Measurements from ENCODE around the gene RNASET2. TPM values are rescaled to one million over a fixed set of nuclear protein-coding genes. Genes with fewer than 3 reads are reported as not detected.
"Not testable (repeated sequence)": the region's sequence is repeated elsewhere in the genome, so short reads cannot be mapped to it uniquely, and the experiment has no call there.

RNASET2 gene
- total and polyA plus RNA-seq, 8 donors: 25.2 to 61.4 (median 37.0) TPM

DNA sequence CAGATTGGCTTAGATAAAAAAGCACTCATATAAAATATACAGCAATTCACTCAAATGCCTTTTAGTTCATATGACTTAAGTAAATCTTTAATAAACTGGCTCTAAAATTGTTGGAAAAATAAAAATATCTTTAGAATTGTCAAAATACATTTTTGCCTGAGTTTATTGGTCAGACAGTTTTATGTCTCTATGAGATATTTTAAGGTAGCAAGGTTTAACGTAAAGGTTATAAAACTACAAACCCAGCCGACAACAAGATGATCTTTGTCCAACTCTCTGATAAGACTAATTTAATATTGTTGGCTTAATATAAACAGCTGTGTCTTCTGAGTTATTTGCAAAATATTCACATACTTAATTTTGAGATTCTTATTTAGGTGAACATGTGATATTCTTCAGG is 39.5 kb downstream of the RNASET2 start:
- Histone ChIP-seq H3K4me1 (no peaks in the 10 kb centered on the region), H3K27ac (no peak overlapping the region), H3K36me3 (no peaks in the 10 kb centered on the region), H3K27me3 (no peaks in the 10 kb centered on the region), H3K9me3 (no peaks in the 10 kb centered on the region), H3K4me3 (no peak overlapping the region)
- intact Hi-C loops (cut with DNase I): no loop called here
- TF ChIP-seq, protein P1, sequence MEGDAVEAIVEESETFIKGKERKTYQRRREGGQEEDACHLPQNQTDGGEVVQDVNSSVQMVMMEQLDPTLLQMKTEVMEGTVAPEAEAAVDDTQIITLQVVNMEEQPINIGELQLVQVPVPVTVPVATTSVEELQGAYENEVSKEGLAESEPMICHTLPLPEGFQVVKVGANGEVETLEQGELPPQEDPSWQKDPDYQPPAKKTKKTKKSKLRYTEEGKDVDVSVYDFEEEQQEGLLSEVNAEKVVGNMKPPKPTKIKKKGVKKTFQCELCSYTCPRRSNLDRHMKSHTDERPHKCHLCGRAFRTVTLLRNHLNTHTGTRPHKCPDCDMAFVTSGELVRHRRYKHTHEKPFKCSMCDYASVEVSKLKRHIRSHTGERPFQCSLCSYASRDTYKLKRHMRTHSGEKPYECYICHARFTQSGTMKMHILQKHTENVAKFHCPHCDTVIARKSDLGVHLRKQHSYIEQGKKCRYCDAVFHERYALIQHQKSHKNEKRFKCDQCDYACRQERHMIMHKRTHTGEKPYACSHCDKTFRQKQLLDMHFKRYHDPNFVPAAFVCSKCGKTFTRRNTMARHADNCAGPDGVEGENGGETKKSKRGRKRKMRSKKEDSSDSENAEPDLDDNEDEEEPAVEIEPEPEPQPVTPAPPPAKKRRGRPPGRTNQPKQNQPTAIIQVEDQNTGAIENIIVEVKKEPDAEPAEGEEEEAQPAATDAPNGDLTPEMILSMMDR (IDR thresholded peaks at IDR 0.05): no peak
- ATAC-seq: no peak
- DNase-seq: no peak
- no peak for FAIRE-seq
- 96 to 97% methylated on average over 2 of the region's 2 CpGs for WGBS, 2 donors

DNA sequence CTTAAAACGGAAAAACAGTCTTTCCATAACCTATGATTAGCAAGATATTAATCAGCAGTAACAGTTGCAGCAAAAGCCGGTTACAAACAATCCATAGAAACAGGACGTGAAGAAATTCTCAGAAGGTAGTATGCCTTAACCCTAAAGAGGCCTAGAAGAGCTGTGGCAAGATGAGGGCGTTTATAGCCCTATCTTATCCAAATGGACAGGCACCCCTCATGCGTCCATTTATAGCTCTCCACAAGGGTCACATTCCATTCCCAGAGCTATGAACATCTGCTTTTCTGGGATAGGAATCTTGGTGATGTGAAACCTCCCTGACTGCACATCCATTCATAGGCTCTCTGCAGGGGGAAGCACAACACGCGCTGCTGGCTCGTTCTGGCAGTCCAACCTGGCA is 40.9 kb downstream of the RNASET2 start:
- intact Hi-C loops (cut with DNase I); H3K9me3 ChIP-seq; H3K36me3 ChIP-seq; H3K27ac ChIP-seq; ATAC-seq; H3K27me3 ChIP-seq; H3K4me3 ChIP-seq; H3K4me1 ChIP-seq; DNase-seq; FAIRE-seq: not testable (repeated sequence)
- 83 to 86% methylated on average over 8 of the region's 8 CpGs for WGBS, 2 donors

DNA sequence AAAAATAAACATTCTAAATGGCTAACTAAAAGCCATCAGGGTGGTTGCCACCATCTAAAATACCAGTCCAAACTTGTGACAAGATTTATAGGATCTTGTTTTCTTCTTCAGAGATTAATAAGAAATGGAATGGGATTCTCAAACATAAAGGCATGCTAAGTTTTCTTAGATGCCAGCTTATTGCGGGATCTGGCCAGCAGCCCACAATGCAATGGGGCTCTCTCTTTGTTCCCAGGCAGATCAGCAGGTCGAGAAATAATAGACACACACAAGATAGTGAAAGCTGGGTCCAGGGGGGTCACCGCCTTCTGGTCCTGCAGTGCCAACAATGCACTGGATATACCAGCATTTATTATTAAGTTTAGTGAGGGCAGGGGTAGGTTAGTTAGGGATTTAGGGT is 41.4 kb downstream of the RNASET2 start:
- DNase-seq; intact Hi-C loops (cut with DNase I): not testable (repeated sequence)

DNA sequence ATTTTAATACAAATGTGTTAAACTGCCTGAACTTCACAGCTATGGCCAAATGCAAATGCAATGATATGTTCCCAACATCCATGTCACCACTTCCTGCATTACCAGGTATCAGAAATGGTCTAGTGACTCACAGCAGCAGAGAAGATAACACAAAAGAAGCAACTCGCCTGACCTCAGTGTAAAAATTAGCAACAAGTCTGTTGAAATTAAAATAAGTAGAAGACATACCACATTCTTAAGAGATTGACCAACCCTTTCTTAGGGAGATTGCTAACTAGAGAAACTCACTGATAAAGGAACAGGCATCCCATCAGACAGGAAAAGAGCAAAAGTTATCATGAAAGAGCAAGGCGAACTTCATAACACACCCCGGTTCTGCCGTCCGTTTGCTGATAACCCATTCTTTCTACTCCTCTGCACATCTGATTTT is 45.1 kb downstream of the RNASET2 start:
- ATAC-seq (no peak), DNase-seq (no peak), FAIRE-seq (no peak)
- H3K4me3 ChIP-seq: no peak overlapping the region
- H3K9me3 ChIP-seq: no peaks in the 10 kb centered on the region
- H3K27ac ChIP-seq: no peak overlapping the region
- WGBS, 2 donors: 84 to 90% methylated on average over 5 of the region's 5 CpGs
- no peaks in the 10 kb centered on the region for H3K4me1 ChIP-seq
- H3K36me3 ChIP-seq: no peaks in the 10 kb centered on the region
- intact Hi-C loops (cut with DNase I): no loop called here
- no peaks in the 10 kb centered on the region for H3K27me3 ChIP-seq
- TF ChIP-seq, protein P1 (IDR thresholded peaks at IDR 0.05): no peak

More for the DNA sequence above, 41.4 kb downstream of the RNASET2 start:
- not testable (repeated sequence) for ATAC-seq, H3K9me3 ChIP-seq, H3K4me1 ChIP-seq, FAIRE-seq, H3K36me3 ChIP-seq, H3K27ac ChIP-seq, H3K4me3 ChIP-seq, H3K27me3 ChIP-seq
- WGBS, 2 donors: 80 to 82% methylated on average over 3 of the region's 3 CpGs

DNA sequence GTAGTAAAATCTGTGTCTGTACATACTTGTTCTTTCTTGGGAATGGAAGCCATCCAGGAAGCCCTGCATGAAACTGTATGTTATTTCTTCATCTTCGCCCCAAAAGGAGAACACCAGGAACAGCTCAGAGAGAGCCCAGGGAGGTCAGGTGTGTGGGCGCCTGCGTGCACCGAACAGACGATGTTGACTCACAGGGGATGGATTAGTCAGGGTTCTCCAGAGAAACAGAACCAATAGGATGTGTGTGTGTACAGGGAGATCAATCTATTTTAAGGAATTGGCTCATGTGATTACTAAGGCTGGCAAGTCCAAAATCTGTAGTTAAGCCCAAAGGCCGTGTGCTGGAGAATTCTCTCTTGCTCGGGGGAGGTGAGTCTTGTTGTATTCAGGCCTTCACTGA is 45.7 kb downstream of the RNASET2 start:
- TF ChIP-seq, protein P1 (IDR thresholded peaks at IDR 0.05): no peak
- H3K4me3 ChIP-seq: no peak overlapping the region
- H3K4me1 ChIP-seq: no peaks in the 10 kb centered on the region
- H3K36me3 ChIP-seq: no peaks in the 10 kb centered on the region
- ATAC-seq: no peak
- no peak for FAIRE-seq
- WGBS, 2 donors: 94 to 96% methylated on average over 7 of the region's 7 CpGs
- DNase-seq: no peak
- no peaks in the 10 kb centered on the region for H3K27me3 ChIP-seq
- H3K27ac ChIP-seq: no peak overlapping the region
- H3K9me3 ChIP-seq: no peaks in the 10 kb centered on the region
- intact Hi-C loops (cut with DNase I): no loop called here

DNA sequence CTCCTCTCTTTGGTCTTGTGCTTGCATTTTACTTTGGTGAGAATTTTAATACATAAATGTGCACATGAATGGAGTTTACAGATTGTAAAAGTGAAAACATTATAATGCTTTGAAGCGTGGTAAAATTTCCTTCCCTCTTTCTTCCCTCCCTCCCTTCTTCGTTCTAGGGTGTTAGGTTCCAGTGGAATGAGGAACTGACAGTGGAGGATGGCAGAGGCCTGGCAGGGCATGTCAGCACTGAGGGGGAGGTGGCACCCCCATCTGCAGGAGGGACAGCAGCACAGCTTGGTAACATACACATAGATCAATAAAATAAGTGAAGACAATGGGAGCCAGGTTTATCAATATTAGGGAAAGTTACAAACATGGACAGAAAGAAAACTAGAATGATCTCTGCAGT is 47.5 kb downstream of the RNASET2 start:
- FAIRE-seq: no peak
- no peak for ATAC-seq
- Histone ChIP-seq H3K27me3 (no peaks in the 10 kb centered on the region), H3K27ac (no peak overlapping the region), H3K36me3 (no peaks in the 10 kb centered on the region), H3K4me1 (no peaks in the 10 kb centered on the region), H3K4me3 (no peak overlapping the region), H3K9me3 (no peaks in the 10 kb centered on the region)
- DNase-seq: no peak
- 69 to 71% methylated on average over 2 of the region's 2 CpGs for WGBS, 2 donors
- intact Hi-C loops (cut with DNase I): no loop called here
- TF ChIP-seq, protein P1 (IDR thresholded peaks at IDR 0.05): no peak

All from pancreas (tissue), 10 donors.